GM21825 (cell line): ENCODE data around the gene ACE.

Source experiments
- ATAC-seq: cut with Tn5 transposase; IDR thresholded peaks from one replicate; pipeline ENCODE4 v1.9.1; 2021; ENCODE audit warnings: mild to moderate bottlenecking, moderate library complexity; ENCODE audit not compliant: unreplicated experiment

ACE gene

DNA sequence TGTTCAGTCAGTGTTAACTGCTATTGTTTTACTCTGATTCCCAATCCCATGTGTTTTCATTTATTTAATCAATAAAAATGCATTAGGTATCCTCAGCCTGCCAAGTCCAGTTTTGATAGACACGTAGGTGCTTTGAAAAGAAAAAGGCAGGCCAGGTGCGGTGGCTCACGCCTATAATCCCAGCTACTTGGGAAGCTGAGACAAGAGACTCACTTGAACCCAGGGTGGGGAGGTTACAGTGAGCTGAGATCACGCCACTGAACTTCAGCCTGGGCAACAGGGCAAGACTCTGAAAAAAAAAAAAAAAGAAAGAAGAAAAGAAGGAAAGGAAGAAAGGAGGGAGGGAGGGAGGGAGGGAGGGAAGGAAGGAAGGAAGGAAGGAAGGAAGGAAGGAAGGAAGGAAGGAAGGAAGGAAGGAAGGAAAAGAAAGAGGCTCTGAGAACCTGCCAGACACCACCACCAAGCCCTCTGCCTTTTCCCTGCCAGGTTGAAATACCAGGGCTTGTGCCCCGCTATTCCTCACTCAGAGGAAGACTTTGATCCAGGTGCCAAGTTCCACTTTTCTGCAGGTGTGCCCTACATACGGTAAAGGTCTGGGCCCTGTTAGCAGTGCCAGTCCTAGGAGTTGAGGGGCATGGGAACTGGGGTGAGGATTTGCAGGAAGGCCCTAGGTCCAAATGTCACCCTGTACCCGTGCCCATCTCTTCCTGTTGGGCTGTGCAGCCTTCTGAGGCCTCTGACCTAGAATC lies 36.2 kb downstream of the ACE start:
- no peak for ATAC-seq

DNA sequence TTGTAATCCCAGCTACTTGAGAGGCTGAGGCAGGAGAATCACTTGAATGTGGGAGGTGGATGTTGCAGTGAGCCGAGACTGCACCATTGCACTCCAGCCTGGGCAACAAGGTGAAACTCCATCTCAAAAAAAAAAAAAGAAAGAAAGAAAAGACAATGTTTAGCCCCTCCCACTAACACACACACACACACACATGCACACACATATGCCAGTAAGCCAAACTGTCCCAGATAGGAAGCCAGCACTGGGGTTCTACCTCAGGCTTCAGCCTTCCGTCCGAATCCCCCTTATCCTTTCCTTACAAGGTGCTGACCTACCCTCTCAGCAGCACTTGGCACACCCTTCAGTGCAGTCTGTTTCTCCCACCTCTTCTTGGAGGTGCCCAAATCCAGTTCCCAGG lies 37.6 kb downstream of the ACE start:
- ATAC-seq, result no peak

DNA sequence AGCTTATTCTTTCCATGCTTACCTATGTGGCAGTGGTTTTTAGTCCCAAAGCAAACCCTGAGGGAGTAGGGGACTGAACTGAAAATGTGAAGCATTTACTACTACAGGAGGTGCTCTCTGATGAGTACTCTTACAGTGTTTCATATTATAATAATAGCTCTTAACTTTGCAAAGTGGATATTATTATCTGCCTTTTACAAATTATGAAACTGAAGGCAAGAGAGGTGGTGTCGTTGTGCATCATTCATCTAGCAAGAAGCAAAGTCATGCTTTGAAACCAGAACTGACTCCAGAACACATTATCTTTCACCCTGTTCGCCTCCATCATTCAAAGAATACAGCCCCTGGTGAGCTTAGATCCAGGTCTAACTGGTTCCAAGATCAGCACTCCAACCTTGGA lies 38.1 kb downstream of the ACE start:
- ATAC-seq, result no peak

DNA sequence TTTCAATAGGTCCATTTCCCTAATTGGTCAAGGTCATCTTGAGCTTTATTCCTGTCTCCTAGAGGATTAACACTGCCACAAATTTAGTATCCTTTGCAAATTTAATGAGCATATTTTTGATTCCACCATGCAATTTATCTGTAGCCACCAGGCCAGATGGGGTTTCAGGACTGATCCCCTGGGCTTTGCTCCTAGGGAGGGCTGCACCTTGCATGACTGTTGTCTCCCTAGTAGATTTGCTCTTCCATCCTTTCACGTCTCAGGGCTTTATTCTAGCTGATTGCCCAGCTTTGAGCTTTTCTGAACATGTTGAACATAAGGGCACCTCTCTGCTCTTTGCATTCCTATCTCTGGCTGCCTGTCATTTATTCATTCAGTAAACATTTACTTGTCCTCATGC lies 38.6 kb downstream of the ACE start:
- no peak for ATAC-seq

GRCh38 chr17:63516910-63517824 lies 40.3 kb downstream of the ACE start:
- no peak for ATAC-seq

GRCh38 chr17:63517825-63518534 lies 41.1 kb downstream of the ACE start:
- ATAC-seq, result no peak

DNA sequence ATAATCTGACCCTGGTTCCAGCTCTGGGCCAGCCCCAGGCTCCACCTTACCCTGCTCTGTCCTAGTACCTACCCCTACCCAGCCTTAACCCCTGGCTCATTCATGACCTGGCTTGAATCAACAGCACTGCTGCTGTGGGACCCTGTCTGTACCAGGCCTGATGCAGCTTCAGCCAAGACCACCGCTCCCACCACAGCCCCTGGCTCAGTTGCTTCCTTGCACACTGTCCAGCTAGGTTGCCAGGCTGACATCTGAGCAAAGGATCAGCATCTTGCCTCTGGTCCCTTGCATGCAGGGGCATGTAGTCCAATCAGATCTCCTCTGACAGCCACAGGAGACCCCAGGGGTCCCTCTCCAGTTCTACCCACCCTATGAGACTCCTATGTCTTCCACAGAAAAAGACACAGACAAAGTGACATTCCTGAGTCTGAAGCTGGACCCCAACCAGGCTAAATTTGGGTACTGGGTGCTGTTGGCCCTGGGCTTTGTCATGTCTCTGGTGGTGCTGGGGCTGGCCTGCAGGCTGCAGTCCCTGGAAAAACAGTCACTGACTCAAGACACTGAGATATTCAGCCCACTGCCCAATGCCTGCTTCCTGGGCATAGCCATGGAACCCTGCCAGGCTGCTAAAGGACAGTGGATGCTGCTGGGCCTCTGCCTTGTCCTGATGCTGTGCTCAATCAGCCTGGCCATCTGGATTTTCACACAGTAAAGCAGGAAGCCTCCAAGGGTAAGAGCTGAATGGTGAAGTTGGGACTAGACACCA lies 42.4 kb downstream of the ACE start:
- ATAC-seq, result no peak

GRCh38 chr17:63519972-63520882 lies 43.4 kb downstream of the ACE start:
- ATAC-seq, result no peak

GRCh38 chr17:63523253-63523855 lies 46.5 kb downstream of the ACE start, which contains the start of gene KCNH6:
KCNH6 (plus strand) TSS chr17:63523358; CDS start chr17:63523414, 56 bp downstream.
- ATAC-seq, result no peak

DNA sequence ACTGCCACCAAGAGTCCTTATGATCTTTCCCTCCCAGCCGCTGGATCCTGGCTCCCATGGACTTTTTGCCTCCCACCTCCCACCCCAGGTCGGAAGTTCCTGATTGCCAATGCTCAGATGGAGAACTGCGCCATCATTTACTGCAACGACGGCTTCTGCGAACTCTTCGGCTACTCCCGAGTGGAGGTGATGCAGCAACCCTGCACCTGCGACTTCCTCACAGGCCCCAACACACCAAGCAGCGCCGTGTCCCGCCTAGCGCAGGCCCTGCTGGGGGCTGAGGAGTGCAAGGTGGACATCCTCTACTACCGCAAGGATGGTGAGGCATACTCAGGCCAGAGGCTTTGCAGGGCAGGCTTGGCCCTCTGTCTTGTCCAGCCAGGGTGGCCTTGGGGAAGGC lies 47.2 kb downstream of the ACE start:
- no peak for ATAC-seq

- no peak for ATAC-seq
These were observed 48.5 kb downstream of the ACE start for GRCh38 chr17:63525190-63525946.

DNA sequence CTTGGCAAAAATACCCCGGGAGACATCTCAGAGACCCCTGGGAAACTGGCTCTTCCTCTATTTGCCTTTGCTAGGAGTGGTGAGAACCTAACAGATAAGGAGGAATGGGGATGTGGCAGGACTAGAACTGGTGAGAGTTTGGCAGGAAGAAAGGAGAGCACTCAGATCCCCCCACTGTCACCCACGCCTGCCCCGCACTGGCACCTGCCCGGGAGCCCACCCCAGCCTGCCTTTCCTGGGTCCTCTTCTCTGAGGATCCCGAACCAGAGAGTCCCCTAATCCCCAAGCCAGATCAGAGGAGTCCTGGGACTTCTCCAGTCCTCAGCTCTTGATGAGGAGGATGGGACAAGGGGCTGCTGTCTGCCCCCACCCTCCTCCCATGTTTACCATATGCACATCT lies 50.0 kb downstream of the ACE start:
- ATAC-seq, result no peak

- ATAC-seq, result no peak
These were observed 51.3 kb downstream of the ACE start for GRCh38 chr17:63528183-63528582.

GRCh38 chr17:63529711-63530556 lies 53.1 kb downstream of the ACE start:
- ATAC-seq, result no peak

DNA sequence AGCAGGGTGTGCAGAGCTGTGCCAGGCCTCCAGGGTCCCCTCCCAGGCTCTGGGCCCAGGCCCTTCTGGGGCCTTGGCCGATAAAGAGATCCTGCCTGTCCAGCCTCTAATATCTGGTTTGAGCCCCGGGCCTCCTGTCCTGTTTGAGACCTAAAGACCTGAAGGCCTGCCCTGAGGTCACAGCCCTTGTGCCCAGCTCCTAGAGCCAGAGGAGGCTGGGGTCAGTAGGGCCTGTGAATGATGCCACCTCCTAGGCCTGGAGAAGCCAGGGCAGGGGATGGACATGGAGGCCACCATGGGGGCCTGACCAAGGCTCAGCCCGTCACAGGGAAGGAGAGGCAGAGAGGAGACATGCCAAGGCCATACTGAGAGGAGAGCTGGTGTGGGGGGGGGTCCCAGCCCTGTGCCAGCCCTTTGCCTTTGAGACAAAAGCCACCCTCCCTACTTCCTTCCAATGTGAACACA lies 53.7 kb downstream of the ACE start:
- no peak for ATAC-seq

GRCh38 chr17:63531022-63531965 lies 54.4 kb downstream of the ACE start:
- ATAC-seq, result no peak
